IMR-90 (cell line): ENCODE data around the gene HOXA3. TPM values are rescaled to one million over a fixed set of nuclear protein-coding genes. Genes with fewer than 3 reads are reported as not detected.

Experiments
- ATAC-seq: fragments of 200-7000 bp; cut with Tn5 transposase; 2 replicates; pipeline ENCODE4 v1.9.1; 2020; ENCODE audit warnings: low read depth, mild to moderate bottlenecking, moderate library complexity
- BruUV-seq: library from RNA; stranded (reverse); fragments of 400-500 nt; replicated peaks from 2 replicates; lab custom pipeline; 2021; lab: Mats Ljungman, UMichigan
- CTCF ChIA-PET: fragments of 300-600 bp; formaldehyde crosslinking; extraction: SDS; loops from one replicate; lab custom pipeline; 2021; ENCODE audit warnings: antibody characterized with exemption; lab: Yijun Ruan, JAX
- POLR2A ChIA-PET: fragments of 300-600 bp; sonication (Branson Sonifier 250); formaldehyde crosslinking; loops from one replicate; lab custom pipeline; 2022; ENCODE audit warnings: antibody characterized with exemption; ENCODE audit not compliant: unreplicated experiment; lab: Charles Lee
- DNase-seq: peaks from one replicate; pipeline ENCODE4 v3.0.0; 2013
- H2AFZ ChIP-seq: replicated peaks from 2 replicates; pipeline ENCODE3; 2013; ENCODE audit warnings: low read length, mild to moderate bottlenecking; ENCODE audit not compliant: poor library complexity
- H2AK5ac ChIP-seq: 2 replicates; pipeline ENCODE4 v1.6.1; 2013; ENCODE audit warnings: low read depth, low read length, inconsistent platforms
- H2AK9ac ChIP-seq: replicated peaks from 2 replicates; pipeline ENCODE3; 2013; ENCODE audit warnings: mild to moderate bottlenecking, low read depth, low read length, moderate library complexity; ENCODE audit not compliant: poor library complexity
- H2BK120ac ChIP-seq: 2 replicates; pipeline ENCODE4 v1.6.1; 2013; ENCODE audit warnings: low read depth, low read length, inconsistent platforms
- H2BK15ac ChIP-seq: 3 replicates; pipeline ENCODE4 v1.6.1; 2013; ENCODE audit warnings: low read depth, low read length, inconsistent platforms
- H2BK20ac ChIP-seq: 2 replicates; pipeline ENCODE4 v1.6.1; 2013; ENCODE audit warnings: low read depth, mild to moderate bottlenecking, inconsistent platforms, low read length, moderate library complexity
- H2BK5ac ChIP-seq: 2 replicates; pipeline ENCODE4 v1.6.1; 2013; ENCODE audit warnings: mild to moderate bottlenecking, low read depth, low read length, inconsistent platforms; ENCODE audit not compliant: poor library complexity, severe bottlenecking
- H3K14ac ChIP-seq: replicated peaks from 2 replicates; pipeline ENCODE4 v1.6.1; 2013; ENCODE audit warnings: low read depth, low read length, inconsistent platforms
- H3K18ac ChIP-seq: 2 replicates; pipeline ENCODE4 v1.6.1; 2013; ENCODE audit warnings: low read depth, low read length, control low read depth
- H3K23ac ChIP-seq: 2 replicates; pipeline ENCODE4 v1.6.1; 2013; ENCODE audit warnings: low read depth, low read length, inconsistent platforms
- H3K27ac ChIP-seq: 2 replicates; pipeline ENCODE4 v1.5.1; 2013; ENCODE audit warnings: mild to moderate bottlenecking, control low read depth, low read length; ENCODE audit not compliant: insufficient read depth
- H3K27me3 ChIP-seq: 2 replicates; pipeline ENCODE4 v1.6.1; 2013; ENCODE audit warnings: low read length; ENCODE audit not compliant: control insufficient read depth, insufficient read depth
- H3K36me3 ChIP-seq: 2 replicates; pipeline ENCODE4 v1.6.1; 2013; ENCODE audit warnings: low read length, mixed read lengths; ENCODE audit not compliant: control insufficient read depth, insufficient read depth
- H3K4ac ChIP-seq: 2 replicates; pipeline ENCODE4 v1.6.1; 2013; ENCODE audit warnings: low read depth, low read length, inconsistent platforms
- H3K4me1 ChIP-seq: 2 replicates; pipeline ENCODE4 v1.6.1; 2013; ENCODE audit warnings: low read length, mixed read lengths; ENCODE audit not compliant: control insufficient read depth, insufficient read depth
- H3K4me2 ChIP-seq: 2 replicates; pipeline ENCODE4 v1.6.1; 2013; ENCODE audit warnings: low read depth, mild to moderate bottlenecking, control low read depth, low read length, moderate library complexity
- H3K4me3 ChIP-seq: 2 replicates; pipeline ENCODE4 v1.5.1; 2013; ENCODE audit warnings: low read depth, mild to moderate bottlenecking, control low read depth, low read length, moderate library complexity; ENCODE audit not compliant: insufficient read depth
- H3K56ac ChIP-seq: 2 replicates; pipeline ENCODE4 v1.6.1; 2013; ENCODE audit warnings: low read length, inconsistent platforms; ENCODE audit not compliant: insufficient read depth; ENCODE audit errors: extremely low read depth
- H3K79me1 ChIP-seq, 2 experiments: 2 replicates each; pipeline ENCODE4 v1.6.1; 2013; ENCODE audit warnings: low read length in 2 of 2, inconsistent platforms in 1 of 2, low read depth in 1 of 2
- H3K9ac ChIP-seq: 2 replicates; pipeline ENCODE4 v1.6.1; 2013; ENCODE audit warnings: low read depth, low read length, control low read depth
- H3K9me1 ChIP-seq: 2 replicates; pipeline ENCODE4 v1.6.1; 2013; ENCODE audit warnings: low read length, inconsistent platforms; ENCODE audit not compliant: insufficient read depth
- H3K9me3 ChIP-seq: 2 replicates; pipeline ENCODE4 v1.6.1; 2013; ENCODE audit warnings: low read length; ENCODE audit not compliant: control insufficient read depth, insufficient read depth
- H4K20me1 ChIP-seq: 2 replicates; pipeline ENCODE4 v1.6.1; 2013; ENCODE audit warnings: low read length, inconsistent platforms; ENCODE audit not compliant: insufficient read depth
- H4K5ac ChIP-seq: 2 replicates; pipeline ENCODE4 v1.6.1; 2013; ENCODE audit warnings: mild to moderate bottlenecking, low read depth, low read length, control low read depth
- H4K8ac ChIP-seq, 2 experiments: 2 replicates each; pipeline ENCODE4 v1.6.1; 2013; ENCODE audit warnings: low read depth in 2 of 2, low read length in 2 of 2, control low read depth in 1 of 2, inconsistent platforms in 1 of 2
- H4K91ac ChIP-seq: 2 replicates; pipeline ENCODE4 v1.6.1; 2013; ENCODE audit warnings: low read depth, low read length, inconsistent platforms; ENCODE audit not compliant: insufficient read depth
- BHLHE40 ChIP-seq: fragments of 150-350 bp; IDR thresholded peaks from 2 replicates; pipeline ENCODE4 v1.6.1; 2016; ENCODE audit warnings: mild to moderate bottlenecking, low read depth, low read length
- CEBPB ChIP-seq: IDR thresholded peaks from 2 replicates; pipeline ENCODE4 v1.6.1; 2012; ENCODE audit warnings: low read depth, low read length, improper control_type of control experiment
- CHD1 ChIP-seq: IDR thresholded peaks from 2 replicates; pipeline ENCODE4 v1.6.1; 2012; ENCODE audit warnings: low read depth, low read length, improper control_type of control experiment
- CTCF ChIP-seq: conservative IDR thresholded peaks from 2 replicates; pipeline ENCODE4 v1.5.1; 2012; ENCODE audit warnings: mild to moderate bottlenecking, low read depth, low read length, improper control_type of control experiment
- FOS ChIP-seq: fragments of 150-350 bp; IDR thresholded peaks from 2 replicates; pipeline ENCODE4 v1.6.1; 2016; ENCODE audit warnings: low read depth, low read length
- MAFK ChIP-seq: IDR thresholded peaks from 2 replicates; pipeline ENCODE4 v1.6.1; 2012; ENCODE audit warnings: low read depth, low read length, improper control_type of control experiment
- MAZ ChIP-seq: IDR thresholded peaks from 2 replicates; pipeline ENCODE4 v1.6.1; 2012; ENCODE audit warnings: low read depth, mild to moderate bottlenecking, low read length, improper control_type of control experiment, moderate library complexity, borderline replicate concordance
- MXI1 ChIP-seq: IDR thresholded peaks from 2 replicates; pipeline ENCODE4 v1.6.1; 2012; ENCODE audit warnings: low read depth, mild to moderate bottlenecking, low read length, moderate library complexity, borderline replicate concordance
- NFE2L2 ChIP-seq: fragments of 150-350 bp; IDR thresholded peaks from 2 replicates; pipeline ENCODE4 v1.6.1; 2016; ENCODE audit warnings: low read depth, mild to moderate bottlenecking, low read length
- RAD21 ChIP-seq: IDR thresholded peaks from 2 replicates; pipeline ENCODE4 v1.6.1; 2012; ENCODE audit warnings: low read length, improper control_type of control experiment
- RFX5 ChIP-seq: IDR thresholded peaks from 2 replicates; pipeline ENCODE4 v1.8.0; 2012; ENCODE audit warnings: low read depth, mild to moderate bottlenecking, low read length, moderate library complexity
- USF2 ChIP-seq: fragments of 150-350 bp; IDR thresholded peaks from 2 replicates; pipeline ENCODE4 v1.6.1; 2017; ENCODE audit warnings: mild to moderate bottlenecking, antibody characterized with exemption, low read length, low read depth
- WGBS, 2 experiments: methylation state at CpG; one replicate each; pipeline versions ENCODE4 v1.1.5 to v1.1.7; 2013; ENCODE audit warnings: missing lambda C conversion rate in 2 of 2; ENCODE audit not compliant: insufficient read length in 1 of 2; ENCODE audit errors: extremely low coverage in 2 of 2; 5-methylcytosine and 5-hydroxymethylcytosine counted together
- dilution Hi-C: fragments of 300-500 bp; cut with HindIII; formaldehyde crosslinking; loops from one replicate; pipeline ENCODE4 v1.14.3; 2018; ENCODE audit warnings: low sequenced_read_pairs; ENCODE audit not compliant: unreplicated experiment
- in situ Hi-C: fragments of 300-500 bp; cut with MboI; formaldehyde crosslinking; loops from 3 replicates; pipeline ENCODE4 v1.14.3; 2019; ENCODE audit warnings: low sequenced_read_pairs, inconsistent platforms, mixed read lengths
- intact Hi-C: fragments of 100-400 bp; cut with micrococcal nuclease; formaldehyde crosslinking; loops from 2 replicates; pipeline ENCODE4 v1.10.0; 2022
- polyA plus RNA-seq, 3 experiments: library from polyadenylated mRNA; depleted of rRNA; stranded (reverse); fragments of >200 nt; gene quantifications; 2 replicates each; pipeline ENCODE4 v1.2.3, GENCODE V29; 2012; ENCODE audit warnings: low replicate concordance in 1 of 3
- total RNA-seq: library from RNA; depleted of rRNA; stranded (reverse); fragments of >200 nt; gene quantifications from 2 replicates; pipeline ENCODE4 v1.2.3, GENCODE V29; 2012
- TF ChIP-seq, protein P1 (sequence below): fragments of 150-350 bp; IDR thresholded peaks from 2 replicates; pipeline ENCODE4 v1.6.1; 2016; ENCODE audit warnings: low read depth, mild to moderate bottlenecking, low read length, moderate library complexity, borderline replicate concordance

The HOXA3 gene
- total and polyA plus RNA-seq, 2 of the 4 experiments (the other 2 are of a cell fraction): 0.90 to 5.4 TPM

GRCh38 chr7:27116031-27116961 lies 36.1 kb downstream of the HOXA3 start:
- Histone ChIP-seq H3K4ac (peak overlapping the region; percentile 86), H2BK5ac (peak overlapping the region; percentile 80), H2AK9ac (peak overlapping the region; percentile 32), H3K4me1 (peaks cover 27% of the 10 kb centered on the region), H3K4me2 (peak overlapping the region; percentile 78), H3K27me3 (no peaks in the 10 kb centered on the region), H4K5ac (peak overlapping the region; percentile 54), H2BK15ac (no peak overlapping the region), H3K36me3 (peaks cover 9% of the 10 kb centered on the region; the same call in 1 of the 2 replicates), H3K56ac (peak overlapping the region; percentile 91), H3K9ac (peak overlapping the region; percentile 96), H3K23ac (peak overlapping the region; percentile 95), H4K20me1 (peaks cover 10% of the 10 kb centered on the region), H3K27ac (peak overlapping the region; percentile 89), H3K79me1 (peaks cover 0 to 41% of the 10 kb centered on the region in 2 experiments; a peak in 2 of 4 replicates), H3K4me3 (peak overlapping the region; percentile 71), H2AK5ac (peak overlapping the region; percentile 53), H2BK20ac (peak overlapping the region; percentile 64; the same call in 1 of the 2 replicates), H3K18ac (peak overlapping the region; percentile 97), H3K14ac (peak overlapping the region; percentile 87), H3K9me3 (no peaks in the 10 kb centered on the region), H2BK120ac (peak overlapping the region; percentile 56), H4K91ac (peak overlapping the region; percentile 68), H2AFZ (no peak overlapping the region), H3K9me1 (peaks cover 10% of the 10 kb centered on the region; the same call in 1 of the 2 replicates), H4K8ac (peak overlapping the region; percentile 37 to 70; a peak in 3 of 4 replicates)
- dilution Hi-C loops (no loop called here), in situ Hi-C loops (no loop called here), intact Hi-C loops (no loop called here)
- DNase-seq (peak; percentile 22), ATAC-seq (no peak)
- no TSS peak for BruUV-seq
- WGBS, 2 experiments: no CpG with 5 or more reads among the region's 20 CpGs
- POLR2A ChIA-PET: interaction anchor here (0.7 to 1.4 kb wide), 2 partner anchors 16 to 19 kb away, joined by 3 to 4 read pairs; no protein-coding TSS in a partner anchor
- CTCF ChIA-PET: interaction anchor here (1.2 to 1.3 kb wide), 2 partner anchors 11 to 262 kb away, joined by 3 read pairs; no protein-coding TSS in a partner anchor
- no peak for TF ChIP-seq MAZ
- peak; percentile 76; the same call in 1 of the 2 replicates for TF ChIP-seq CHD1
- no peak for TF ChIP-seq RAD21
- TF ChIP-seq CEBPB: no peak
- TF ChIP-seq BHLHE40: no peak
- TF ChIP-seq MAFK: no peak
- TF ChIP-seq CTCF: no peak
- TF ChIP-seq FOS: no peak
- TF ChIP-seq RFX5: no peak
- TF ChIP-seq USF2: no peak
- no peak for TF ChIP-seq MXI1
- no peak for TF ChIP-seq NFE2L2
- TF ChIP-seq, protein P1, sequence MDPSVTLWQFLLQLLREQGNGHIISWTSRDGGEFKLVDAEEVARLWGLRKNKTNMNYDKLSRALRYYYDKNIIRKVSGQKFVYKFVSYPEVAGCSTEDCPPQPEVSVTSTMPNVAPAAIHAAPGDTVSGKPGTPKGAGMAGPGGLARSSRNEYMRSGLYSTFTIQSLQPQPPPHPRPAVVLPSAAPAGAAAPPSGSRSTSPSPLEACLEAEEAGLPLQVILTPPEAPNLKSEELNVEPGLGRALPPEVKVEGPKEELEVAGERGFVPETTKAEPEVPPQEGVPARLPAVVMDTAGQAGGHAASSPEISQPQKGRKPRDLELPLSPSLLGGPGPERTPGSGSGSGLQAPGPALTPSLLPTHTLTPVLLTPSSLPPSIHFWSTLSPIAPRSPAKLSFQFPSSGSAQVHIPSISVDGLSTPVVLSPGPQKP: no peak
